ENCODE measurements around the gene ZNF32.

The ZNF32 gene

DNA sequence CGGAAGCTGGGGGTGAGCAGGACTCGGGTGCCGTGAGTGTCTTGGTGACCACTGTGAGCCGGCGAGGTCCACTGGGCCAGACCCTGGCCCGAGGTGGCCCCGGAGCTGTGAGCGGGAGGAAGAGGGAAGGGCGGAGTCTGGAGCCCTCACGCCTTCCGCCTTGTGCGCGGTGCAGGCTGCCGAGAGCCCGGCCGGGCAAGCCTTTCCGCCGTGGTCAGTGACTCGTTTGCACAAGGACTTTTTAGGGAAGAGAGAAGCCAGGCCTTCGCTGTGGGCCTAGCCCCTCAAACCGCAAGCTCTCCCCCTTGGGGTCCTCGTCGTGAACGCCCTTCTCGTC is 40.9 kb upstream of the ZNF32 start:
- Mint-ChIP-seq H3K9me3 (no peaks in the 10 kb centered on the region), H3K4me3 (peak overlapping the region; percentile 86), H3K27me3 (ENCODE audit: low read depth, poor library complexity) (peaks cover 45% of the 10 kb centered on the region), H3K36me3 (ENCODE audit: low read depth) (no peaks in the 10 kb centered on the region), H3K27ac (no peak overlapping the region), H3K4me1 (peaks cover 36% of the 10 kb centered on the region)
- peak; percentile 50 for DNase-seq
- TF ChIP-seq, protein P1, sequence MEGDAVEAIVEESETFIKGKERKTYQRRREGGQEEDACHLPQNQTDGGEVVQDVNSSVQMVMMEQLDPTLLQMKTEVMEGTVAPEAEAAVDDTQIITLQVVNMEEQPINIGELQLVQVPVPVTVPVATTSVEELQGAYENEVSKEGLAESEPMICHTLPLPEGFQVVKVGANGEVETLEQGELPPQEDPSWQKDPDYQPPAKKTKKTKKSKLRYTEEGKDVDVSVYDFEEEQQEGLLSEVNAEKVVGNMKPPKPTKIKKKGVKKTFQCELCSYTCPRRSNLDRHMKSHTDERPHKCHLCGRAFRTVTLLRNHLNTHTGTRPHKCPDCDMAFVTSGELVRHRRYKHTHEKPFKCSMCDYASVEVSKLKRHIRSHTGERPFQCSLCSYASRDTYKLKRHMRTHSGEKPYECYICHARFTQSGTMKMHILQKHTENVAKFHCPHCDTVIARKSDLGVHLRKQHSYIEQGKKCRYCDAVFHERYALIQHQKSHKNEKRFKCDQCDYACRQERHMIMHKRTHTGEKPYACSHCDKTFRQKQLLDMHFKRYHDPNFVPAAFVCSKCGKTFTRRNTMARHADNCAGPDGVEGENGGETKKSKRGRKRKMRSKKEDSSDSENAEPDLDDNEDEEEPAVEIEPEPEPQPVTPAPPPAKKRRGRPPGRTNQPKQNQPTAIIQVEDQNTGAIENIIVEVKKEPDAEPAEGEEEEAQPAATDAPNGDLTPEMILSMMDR (IDR thresholded peaks at IDR 0.05), result no peak

DNA sequence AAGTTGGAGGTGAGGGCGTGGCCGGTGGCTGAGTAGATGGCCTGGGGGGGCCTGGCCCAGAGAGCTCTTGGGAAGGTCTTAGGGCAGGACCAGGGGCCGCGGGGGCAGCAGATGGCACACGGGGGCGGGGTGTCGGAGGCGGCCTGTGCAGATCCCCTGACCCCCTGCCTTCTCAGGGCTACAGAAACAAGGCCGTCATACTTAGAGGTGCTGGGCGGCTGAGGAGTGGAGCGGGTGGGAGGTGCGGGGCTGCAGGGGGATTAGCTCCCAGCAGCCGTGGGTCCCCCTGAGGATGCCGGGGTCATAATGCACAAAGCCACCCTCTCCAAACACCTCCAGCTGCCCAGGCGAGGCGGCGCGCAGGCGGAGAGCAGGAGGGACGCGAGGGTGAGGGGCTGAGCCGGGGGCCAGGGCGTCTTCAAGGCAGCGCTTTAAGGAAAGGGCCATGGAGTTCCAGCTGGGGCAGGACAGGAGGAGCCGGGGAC is 40.4 kb upstream of the ZNF32 start:
- Mint-ChIP-seq H3K27ac (no peak overlapping the region), H3K4me1 (peaks cover 36% of the 10 kb centered on the region), H3K4me3 (peak overlapping the region; percentile 86), H3K9me3 (no peaks in the 10 kb centered on the region), H3K27me3 (ENCODE audit: low read depth, poor library complexity) (peaks cover 43% of the 10 kb centered on the region), H3K36me3 (ENCODE audit: low read depth) (no peaks in the 10 kb centered on the region)
- TF ChIP-seq, protein P1 (IDR thresholded peaks at IDR 0.05), result no peak
- DNase-seq, result no peak

DNA sequence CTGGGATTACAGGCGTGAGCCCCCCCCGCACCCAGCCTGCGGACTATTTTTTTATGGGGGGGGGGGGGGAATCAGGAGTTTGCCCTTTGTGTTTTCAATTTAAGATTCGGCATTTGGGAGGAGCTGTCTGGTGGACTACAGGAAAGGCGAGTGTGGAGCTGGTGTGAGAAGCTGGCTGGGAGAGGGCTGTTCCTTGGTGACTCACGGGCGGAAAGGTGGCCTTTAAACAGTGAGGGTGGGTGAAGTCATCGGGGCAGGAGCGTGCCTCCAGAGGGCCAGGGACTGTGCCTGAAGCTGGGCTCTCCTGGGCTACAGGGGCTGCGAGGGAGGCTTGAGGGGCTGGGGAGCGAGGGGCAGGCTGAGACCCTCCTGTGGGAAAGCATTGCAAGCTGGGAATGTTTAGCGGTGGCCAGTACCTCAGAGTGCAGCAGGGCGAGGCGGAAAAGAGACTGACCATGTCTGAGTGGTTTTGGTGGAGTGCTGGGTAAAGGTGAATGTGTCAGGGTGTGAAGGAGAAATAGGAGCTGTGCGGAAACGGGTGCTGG is 39.7 kb upstream of the ZNF32 start:
- no peaks in the 10 kb centered on the region for H3K36me3 Mint-ChIP-seq (ENCODE audit: low read depth)
- peaks cover 45% of the 10 kb centered on the region for H3K27me3 Mint-ChIP-seq (ENCODE audit: low read depth, poor library complexity)

DNA sequence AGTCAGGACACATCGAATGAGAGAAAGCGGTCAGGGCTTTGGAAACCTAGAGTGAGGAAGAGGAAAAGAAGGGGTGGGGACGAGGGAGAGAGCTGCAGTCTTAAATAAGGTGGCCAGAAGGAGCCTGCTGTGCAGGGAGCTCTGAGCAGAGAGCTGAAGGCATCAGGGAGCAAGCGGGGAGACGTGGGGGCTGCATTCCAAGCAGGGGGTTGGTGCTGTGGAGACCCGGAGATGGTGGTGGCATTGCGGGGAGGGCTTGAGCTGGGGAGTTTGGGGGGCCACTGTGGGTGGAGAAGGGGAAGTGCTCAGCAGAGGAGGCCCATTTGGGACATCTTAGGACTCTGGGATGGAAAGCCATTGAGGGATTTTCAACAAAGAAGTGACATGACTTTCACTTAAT is 38.7 kb upstream of the ZNF32 start:
- TF ChIP-seq, protein P1 (IDR thresholded peaks at IDR 0.05), result no peak
- H3K4me1 Mint-ChIP-seq, result peaks cover 31% of the 10 kb centered on the region
- H3K27me3 Mint-ChIP-seq (ENCODE audit: low read depth, poor library complexity), result peaks cover 42% of the 10 kb centered on the region

More for the DNA sequence above, 39.7 kb upstream of the ZNF32 start:
- DNase-seq, result no peak
- Mint-ChIP-seq H3K4me3 (peak overlapping the region; percentile 52), H3K27ac (no peak overlapping the region), H3K4me1 (peaks cover 31% of the 10 kb centered on the region), H3K9me3 (no peaks in the 10 kb centered on the region)
- TF ChIP-seq, protein P1 (IDR thresholded peaks at IDR 0.05), result no peak

DNA sequence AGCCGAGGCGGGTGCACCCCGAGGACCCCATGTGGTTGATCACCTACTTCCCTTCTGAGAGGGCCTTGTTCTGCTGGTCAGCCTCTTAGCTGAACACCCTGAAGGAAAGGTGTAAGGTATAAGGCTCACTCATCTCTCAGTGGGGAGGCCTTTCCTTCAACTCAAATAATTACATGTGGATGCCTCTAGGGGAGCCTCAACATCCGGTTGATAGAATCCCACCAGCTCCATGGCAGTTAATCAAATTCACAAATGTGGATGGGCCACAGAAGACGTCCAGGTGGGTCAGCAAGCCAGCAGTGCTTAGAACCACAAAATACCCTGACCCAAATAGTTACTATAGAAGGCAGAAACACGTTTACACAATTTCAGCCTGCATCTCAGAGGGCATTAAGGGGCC is 37.7 kb upstream of the ZNF32 start:
- no peak overlapping the region for H3K27ac Mint-ChIP-seq
- TF ChIP-seq, protein P1 (IDR thresholded peaks at IDR 0.05), result no peak
- peaks cover 42% of the 10 kb centered on the region for H3K27me3 Mint-ChIP-seq (ENCODE audit: low read depth, poor library complexity)
- peaks cover 31% of the 10 kb centered on the region for H3K4me1 Mint-ChIP-seq
- H3K9me3 Mint-ChIP-seq, result no peaks in the 10 kb centered on the region
- DNase-seq, result no peak
- no peak overlapping the region for H3K4me3 Mint-ChIP-seq
- H3K36me3 Mint-ChIP-seq (ENCODE audit: low read depth), result no peaks in the 10 kb centered on the region

More for the DNA sequence above, 38.7 kb upstream of the ZNF32 start:
- no peaks in the 10 kb centered on the region for H3K36me3 Mint-ChIP-seq (ENCODE audit: low read depth)
- no peaks in the 10 kb centered on the region for H3K9me3 Mint-ChIP-seq
- H3K27ac Mint-ChIP-seq, result no peak overlapping the region
- no peak for DNase-seq
- H3K4me3 Mint-ChIP-seq, result peak overlapping the region; percentile 52

DNA sequence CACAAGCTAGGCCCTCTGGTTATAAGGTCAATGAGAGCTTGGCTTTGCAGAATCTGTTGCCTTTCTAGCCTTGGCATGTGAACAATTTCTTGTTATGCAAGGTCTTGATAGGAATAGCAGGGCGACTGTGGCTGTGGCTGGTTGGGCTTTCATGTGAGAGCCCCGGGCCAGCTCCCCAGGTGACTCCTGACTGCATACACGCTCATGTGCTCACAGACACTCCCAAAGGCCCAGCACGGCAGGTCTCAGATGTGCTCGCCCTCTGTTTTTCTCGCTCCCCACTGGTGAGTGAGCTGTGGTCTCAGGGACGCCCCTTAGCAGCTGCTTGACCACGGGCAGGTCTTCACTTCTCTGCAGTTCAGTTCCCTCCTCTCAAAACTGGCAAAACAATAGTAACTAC is 37.1 kb upstream of the ZNF32 start:
- DNase-seq, result no peak
- no peaks in the 10 kb centered on the region for H3K36me3 Mint-ChIP-seq (ENCODE audit: low read depth)
- no peak overlapping the region for H3K4me3 Mint-ChIP-seq
- H3K4me1 Mint-ChIP-seq, result peaks cover 31% of the 10 kb centered on the region
- peaks cover 39% of the 10 kb centered on the region for H3K27me3 Mint-ChIP-seq (ENCODE audit: low read depth, poor library complexity)
- TF ChIP-seq, protein P1 (IDR thresholded peaks at IDR 0.05), result no peak
- no peak overlapping the region for H3K27ac Mint-ChIP-seq
- no peaks in the 10 kb centered on the region for H3K9me3 Mint-ChIP-seq

Measured in nephron progenitor cell (in vitro differentiated cells).